Measurements from ENCODE around the gene SGIP1. TPM values are rescaled to one million over a fixed set of nuclear protein-coding genes. Genes with fewer than 3 reads are reported as not detected.
A peak's percentile ranks its signal among the peaks of the same experiment; 100 is the strongest.

Gene SGIP1
- total RNA-seq, 1 donor from 2014 or later = 31.8 TPM

GRCh38 chr1:66695116-66695515 is 161.2 kb downstream of the SGIP1 start:
- TF ChIP-seq, protein P1, sequence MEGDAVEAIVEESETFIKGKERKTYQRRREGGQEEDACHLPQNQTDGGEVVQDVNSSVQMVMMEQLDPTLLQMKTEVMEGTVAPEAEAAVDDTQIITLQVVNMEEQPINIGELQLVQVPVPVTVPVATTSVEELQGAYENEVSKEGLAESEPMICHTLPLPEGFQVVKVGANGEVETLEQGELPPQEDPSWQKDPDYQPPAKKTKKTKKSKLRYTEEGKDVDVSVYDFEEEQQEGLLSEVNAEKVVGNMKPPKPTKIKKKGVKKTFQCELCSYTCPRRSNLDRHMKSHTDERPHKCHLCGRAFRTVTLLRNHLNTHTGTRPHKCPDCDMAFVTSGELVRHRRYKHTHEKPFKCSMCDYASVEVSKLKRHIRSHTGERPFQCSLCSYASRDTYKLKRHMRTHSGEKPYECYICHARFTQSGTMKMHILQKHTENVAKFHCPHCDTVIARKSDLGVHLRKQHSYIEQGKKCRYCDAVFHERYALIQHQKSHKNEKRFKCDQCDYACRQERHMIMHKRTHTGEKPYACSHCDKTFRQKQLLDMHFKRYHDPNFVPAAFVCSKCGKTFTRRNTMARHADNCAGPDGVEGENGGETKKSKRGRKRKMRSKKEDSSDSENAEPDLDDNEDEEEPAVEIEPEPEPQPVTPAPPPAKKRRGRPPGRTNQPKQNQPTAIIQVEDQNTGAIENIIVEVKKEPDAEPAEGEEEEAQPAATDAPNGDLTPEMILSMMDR (IDR thresholded peaks at IDR 0.05) = no peak
- Mint-ChIP-seq H3K36me3 (ENCODE audit: low read depth) (peaks cover 21% of the 10 kb centered on the region), H3K9me3 (ENCODE audit: low read depth) (no peaks in the 10 kb centered on the region)

DNA sequence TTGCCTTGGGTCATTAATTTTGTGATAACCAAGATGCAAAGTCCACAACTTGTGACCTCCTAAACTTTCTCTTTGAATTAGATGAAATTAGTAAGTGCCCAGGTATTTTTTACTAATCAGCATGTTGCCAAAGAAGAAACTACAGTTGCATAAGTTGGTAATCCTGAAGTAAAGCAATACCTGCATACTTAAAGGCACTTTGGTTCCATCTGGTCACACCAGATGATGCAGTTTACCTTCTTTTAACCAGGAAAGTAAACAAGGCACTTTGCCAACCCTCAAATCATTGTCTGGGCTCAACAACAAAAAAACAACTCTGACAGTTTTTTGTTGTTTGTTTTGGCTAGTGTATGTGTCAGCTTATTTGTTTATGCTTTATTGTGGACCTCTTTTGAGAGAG is 162.8 kb downstream of the SGIP1 start:
- peaks cover 8% of the 10 kb centered on the region for H3K4me1 Mint-ChIP-seq (ENCODE audit: low read depth)
- H3K9me3 Mint-ChIP-seq (ENCODE audit: low read depth) = no peaks in the 10 kb centered on the region
- peaks cover 20% of the 10 kb centered on the region for H3K36me3 Mint-ChIP-seq (ENCODE audit: low read depth)
- no peak for DNase-seq (ENCODE audit: low spot score)
- H3K27me3 Mint-ChIP-seq (ENCODE audit: low read depth) = no peaks in the 10 kb centered on the region
- TF ChIP-seq, protein P1 (IDR thresholded peaks at IDR 0.05) = no peak
- no peak overlapping the region for H3K4me3 Mint-ChIP-seq (ENCODE audit: unreplicated experiment)
- H3K27ac Mint-ChIP-seq (ENCODE audit: unreplicated experiment) = no peak overlapping the region

More at GRCh38 chr1:66695116-66695515, 161.2 kb downstream of the SGIP1 start:
- H3K4me3 Mint-ChIP-seq (ENCODE audit: unreplicated experiment) = no peak overlapping the region
- DNase-seq (ENCODE audit: low spot score) = no peak
- H3K4me1 Mint-ChIP-seq (ENCODE audit: low read depth) = peaks cover 24% of the 10 kb centered on the region
- H3K27me3 Mint-ChIP-seq (ENCODE audit: low read depth) = no peaks in the 10 kb centered on the region
- H3K27ac Mint-ChIP-seq (ENCODE audit: unreplicated experiment) = peak overlapping the region; percentile 18

- DNase-seq (ENCODE audit: low spot score) = no peak
- Mint-ChIP-seq H3K9me3 (ENCODE audit: low read depth) (no peaks in the 10 kb centered on the region), H3K27me3 (ENCODE audit: low read depth) (no peaks in the 10 kb centered on the region), H3K36me3 (ENCODE audit: low read depth) (peaks cover 14% of the 10 kb centered on the region), H3K27ac (ENCODE audit: unreplicated experiment) (peak overlapping the region; percentile 13), H3K4me3 (ENCODE audit: unreplicated experiment) (no peak overlapping the region), H3K4me1 (ENCODE audit: low read depth) (peaks cover 7% of the 10 kb centered on the region)
- TF ChIP-seq, protein P1 (IDR thresholded peaks at IDR 0.05) = no peak
Observed at GRCh38 chr1:66699213-66699612, 165.3 kb downstream of the SGIP1 start.

DNA sequence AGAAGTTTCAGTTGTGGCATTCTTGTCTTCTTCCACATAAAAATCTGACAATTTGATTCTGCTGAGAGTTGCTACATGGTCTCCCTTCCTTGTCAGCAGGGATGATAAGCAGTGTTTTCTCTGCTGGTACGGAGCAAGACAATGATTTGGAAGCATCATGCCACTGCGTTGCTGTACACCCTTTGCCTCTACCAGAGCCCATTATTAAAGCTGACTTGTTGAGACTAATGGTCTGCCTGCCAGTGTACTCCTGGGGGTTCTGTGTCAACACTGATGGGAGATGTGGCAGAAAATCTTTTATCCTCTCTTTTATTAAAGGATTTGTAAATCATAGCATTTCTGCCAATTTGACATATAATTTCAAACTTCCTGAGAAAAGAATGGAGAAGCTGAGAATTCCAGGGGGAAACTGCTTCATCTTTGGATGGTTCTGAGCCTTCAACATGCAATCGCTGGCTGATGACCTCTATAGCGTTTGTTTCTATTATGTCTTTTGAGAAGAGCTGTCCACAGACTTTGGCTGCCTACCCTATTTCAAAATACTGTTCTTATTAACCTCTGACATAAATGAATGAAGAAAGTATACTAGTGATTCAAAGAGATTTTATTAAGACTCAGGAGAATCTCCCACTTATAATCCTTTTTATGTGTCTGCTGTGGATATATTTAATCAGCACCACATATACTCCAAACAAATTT is 170.4 kb downstream of the SGIP1 start:
- peaks cover 20% of the 10 kb centered on the region for H3K4me1 Mint-ChIP-seq (ENCODE audit: low read depth)
- no peaks in the 10 kb centered on the region for H3K9me3 Mint-ChIP-seq (ENCODE audit: low read depth)
- TF ChIP-seq, protein P1 (IDR thresholded peaks at IDR 0.05) = no peak
- DNase-seq (ENCODE audit: low spot score) = no peak
- H3K36me3 Mint-ChIP-seq (ENCODE audit: low read depth) = peaks cover 3% of the 10 kb centered on the region
- no peak overlapping the region for H3K4me3 Mint-ChIP-seq (ENCODE audit: unreplicated experiment)
- H3K27me3 Mint-ChIP-seq (ENCODE audit: low read depth) = no peaks in the 10 kb centered on the region
- no peak overlapping the region for H3K27ac Mint-ChIP-seq (ENCODE audit: unreplicated experiment)

DNA sequence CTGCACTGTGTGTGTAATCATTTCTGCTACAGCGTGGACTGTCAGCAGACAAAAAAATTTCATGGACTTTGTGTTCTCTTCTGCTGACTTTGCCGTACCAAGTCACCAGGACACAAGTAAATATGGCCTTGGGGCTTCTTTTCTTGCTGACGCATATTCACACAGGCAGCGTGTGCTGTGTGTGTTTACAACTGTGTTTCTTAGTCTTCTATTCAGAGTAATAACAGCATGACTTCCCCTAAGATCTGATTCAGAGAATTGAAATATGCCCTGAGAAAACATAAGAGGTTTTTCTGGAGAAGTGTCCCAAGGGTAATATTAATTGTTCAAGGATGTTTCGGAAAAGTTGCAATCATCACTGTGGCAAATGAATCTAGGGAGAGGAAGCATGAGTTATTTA is 171.2 kb downstream of the SGIP1 start:
- DNase-seq (ENCODE audit: low spot score) = no peak
- H3K36me3 Mint-ChIP-seq (ENCODE audit: low read depth) = peaks cover 1% of the 10 kb centered on the region
- H3K4me3 Mint-ChIP-seq (ENCODE audit: unreplicated experiment) = no peak overlapping the region
- H3K27ac Mint-ChIP-seq (ENCODE audit: unreplicated experiment) = peak overlapping the region; percentile 73
- H3K27me3 Mint-ChIP-seq (ENCODE audit: low read depth) = no peaks in the 10 kb centered on the region
- no peaks in the 10 kb centered on the region for H3K9me3 Mint-ChIP-seq (ENCODE audit: low read depth)
- TF ChIP-seq, protein P1 (IDR thresholded peaks at IDR 0.05) = no peak
- peaks cover 20% of the 10 kb centered on the region for H3K4me1 Mint-ChIP-seq (ENCODE audit: low read depth)
